Cardiac muscle cell (in vitro differentiated cells and primary cell): ENCODE results near the gene SBNO1. TPM values are rescaled to one million over a fixed set of nuclear protein-coding genes. Genes with fewer than 3 reads are reported as not detected.

ENCODE experiments used
- polyA plus RNA-seq: library from polyadenylated mRNA; unstranded; fragments of >200 nt; fragmentation: Nextera tagmentation; extraction: Ambion mirVana; gene quantifications from 2 replicates; pipeline ENCODE4 v1.2.1, GENCODE V29; 2016
- total RNA-seq: library from RNA; depleted of rRNA; stranded (reverse); fragments of >200 nt; gene quantifications from 2 replicates; pipeline ENCODE4 v1.2.3, GENCODE V29; 2016

Gene SBNO1
- total and polyA plus RNA-seq, 2 experiments from 2014 or later, result 10.4 to 17.7 TPM

Other genes starting within 250 kb of the SBNO1 start
- 3.7 and 5.6 TPM in 2 replicates for gene PITPNM2, start 213.8 kb downstream of the SBNO1 start, total RNA-seq
- gene PITPNM2, start 213.8 kb downstream of the SBNO1 start, polyA plus RNA-seq, result 2.9 and 4.8 TPM in 2 replicates
- 47.8 and 90.9 TPM in 2 replicates for gene MPHOSPH9, start 131.7 kb downstream of the SBNO1 start, total RNA-seq
- 18.1 and 42.8 TPM in 2 replicates for gene MPHOSPH9, start 131.7 kb downstream of the SBNO1 start, polyA plus RNA-seq
- gene MTRFR, start 131.4 kb downstream of the SBNO1 start, total RNA-seq, result 15.0 and 25.8 TPM in 2 replicates
- gene MTRFR, start 131.4 kb downstream of the SBNO1 start, polyA plus RNA-seq, result 31.9 and 40.8 TPM in 2 replicates
- 48.0 and 60.7 TPM in 2 replicates for gene CDK2AP1, start 93.0 kb downstream of the SBNO1 start, total RNA-seq
- gene CDK2AP1, start 93.0 kb downstream of the SBNO1 start, polyA plus RNA-seq, result 101 and 122 TPM in 2 replicates
- 34.2 and 63.3 TPM in 2 replicates for gene KMT5A, start 19.3 kb upstream of the SBNO1 start, total RNA-seq
- 35.4 and 48.3 TPM in 2 replicates for gene KMT5A, start 19.3 kb upstream of the SBNO1 start, polyA plus RNA-seq
- gene RILPL2, start 71.8 kb upstream of the SBNO1 start, total RNA-seq, result 2.9 and 3.2 TPM in 2 replicates
- gene RILPL2, start 71.8 kb upstream of the SBNO1 start, polyA plus RNA-seq, result 4.6 and 5.7 TPM in 2 replicates
- gene SNRNP35, start 93.3 kb upstream of the SBNO1 start, total RNA-seq, result 18.9 and 32.0 TPM in 2 replicates
- gene SNRNP35, start 93.3 kb upstream of the SBNO1 start, polyA plus RNA-seq, result 36.8 and 41.9 TPM in 2 replicates
- gene RILPL1, start 168.9 kb upstream of the SBNO1 start, total RNA-seq, result 33.7 and 57.8 TPM in 2 replicates
- gene RILPL1, start 168.9 kb upstream of the SBNO1 start, polyA plus RNA-seq, result 68.4 and 69.3 TPM in 2 replicates
- 122 and 233 TPM in 2 replicates for gene TMED2, start 219.7 kb upstream of the SBNO1 start, total RNA-seq
- gene TMED2, start 219.7 kb upstream of the SBNO1 start, polyA plus RNA-seq, result 126 and 217 TPM in 2 replicates
- 14.9 and 16.1 TPM in 2 replicates for gene DDX55, start 237.3 kb upstream of the SBNO1 start, total RNA-seq
- 15.2 and 18.5 TPM in 2 replicates for gene DDX55, start 237.3 kb upstream of the SBNO1 start, polyA plus RNA-seq